EH (cell line): ENCODE data around the gene ACTN3.
A peak's percentile ranks its signal among the peaks of the same experiment; 100 is the strongest.
"Not testable (repeated sequence)": the region's sequence is repeated elsewhere in the genome, so short reads cannot be mapped to it uniquely, and the experiment has no call there.

Source experiments
- DNase-seq: peaks from one replicate; pipeline ENCODE4 v3.0.0-alpha.2; 2015; ENCODE audit warnings: low read depth

ACTN3 gene

DNA sequence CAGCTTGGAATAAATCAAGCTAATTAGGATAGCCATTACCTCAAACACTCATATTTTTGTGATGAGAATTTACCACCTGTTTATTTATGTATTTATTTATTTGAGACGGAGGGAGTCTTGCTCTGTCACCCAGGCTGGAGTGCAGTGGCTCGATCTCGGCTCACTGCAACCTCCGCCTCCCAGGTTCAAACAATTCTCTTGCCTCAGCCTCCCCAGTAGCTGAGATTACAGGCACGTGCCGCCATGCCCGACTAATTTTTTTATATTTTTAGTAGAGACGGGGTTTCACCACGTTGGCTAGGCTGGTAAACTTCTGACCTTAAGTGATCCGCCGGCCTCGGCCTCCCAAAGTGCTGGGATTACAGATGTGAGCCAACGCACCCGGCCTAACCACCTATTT, 1.8 kb upstream of the ACTN3 start:
- DNase-seq = not testable (repeated sequence)

DNA sequence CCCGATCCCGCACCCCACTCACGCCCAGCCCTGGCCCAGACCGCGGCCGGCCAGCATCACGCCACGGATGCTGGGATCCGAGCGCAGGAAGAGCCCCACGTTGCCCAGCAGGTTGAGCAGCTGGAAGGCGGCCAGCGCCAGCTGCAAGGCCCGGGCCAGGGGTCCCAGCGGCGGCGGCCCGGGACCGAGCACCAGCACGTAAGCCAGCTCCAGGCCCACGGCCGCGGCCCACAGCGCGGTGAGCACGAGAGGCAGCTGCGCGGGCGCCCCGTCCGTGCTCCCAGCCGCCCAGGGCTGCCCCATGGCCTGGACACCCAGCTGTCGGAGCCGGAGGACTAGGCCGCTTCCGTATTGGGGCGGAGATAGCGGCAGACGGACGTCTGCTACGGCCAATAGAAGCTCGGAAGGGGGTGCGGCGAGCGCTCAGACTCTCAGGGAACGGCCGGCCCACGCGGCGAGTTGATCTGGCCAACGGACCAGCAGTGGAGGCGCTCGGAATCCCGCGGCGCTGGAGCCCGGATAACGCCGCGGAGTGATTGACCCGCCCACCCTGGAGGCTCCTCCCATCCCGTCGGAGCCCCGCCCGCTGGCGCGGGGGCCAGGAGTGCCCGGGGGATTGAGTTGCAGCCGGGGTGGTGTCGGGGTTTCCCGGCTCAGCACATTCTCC, 869 bp upstream of the ACTN3 start, which contains the start of gene ZDHHC24:
Gene ZDHHC24 (minus strand): TSS at position 348 of the 667 bp plus-strand sequence. CDS start 45 bp downstream, at position 303.
- DNase-seq = peak; percentile 98

DNA sequence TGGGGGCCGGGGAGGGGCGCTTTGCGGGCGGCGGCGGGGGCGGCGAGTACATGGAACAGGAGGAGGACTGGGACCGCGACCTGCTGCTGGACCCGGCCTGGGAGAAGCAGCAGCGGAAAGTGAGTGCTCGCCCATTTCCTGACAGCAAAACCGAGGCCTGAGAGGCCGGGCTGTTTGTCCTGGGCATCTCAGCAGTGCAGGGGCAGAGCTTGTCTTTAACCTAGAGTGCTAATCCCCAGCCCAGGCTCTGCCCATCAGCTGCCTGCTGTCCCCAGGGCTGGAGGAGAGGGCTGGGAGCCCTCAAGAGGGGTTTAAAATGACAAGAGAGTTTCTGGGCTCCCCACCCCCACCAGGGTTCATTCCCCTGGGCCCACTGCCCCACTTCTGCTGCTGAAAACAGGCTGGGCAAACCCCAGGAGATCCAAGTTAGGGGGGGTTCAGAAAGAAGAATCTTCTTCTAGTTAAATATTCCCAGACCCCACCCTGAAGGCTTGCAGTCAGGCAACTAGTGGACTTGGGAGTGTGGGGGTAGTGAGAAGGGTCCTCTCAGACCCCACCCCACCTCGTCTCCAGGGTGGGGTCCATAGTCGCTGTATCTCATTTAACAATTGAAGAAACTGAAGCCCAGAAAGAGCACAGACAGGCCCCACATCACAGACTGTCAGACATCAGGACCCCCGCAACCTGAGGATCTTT, 411 bp downstream of the ACTN3 start:
- DNase-seq = no peak

DNA sequence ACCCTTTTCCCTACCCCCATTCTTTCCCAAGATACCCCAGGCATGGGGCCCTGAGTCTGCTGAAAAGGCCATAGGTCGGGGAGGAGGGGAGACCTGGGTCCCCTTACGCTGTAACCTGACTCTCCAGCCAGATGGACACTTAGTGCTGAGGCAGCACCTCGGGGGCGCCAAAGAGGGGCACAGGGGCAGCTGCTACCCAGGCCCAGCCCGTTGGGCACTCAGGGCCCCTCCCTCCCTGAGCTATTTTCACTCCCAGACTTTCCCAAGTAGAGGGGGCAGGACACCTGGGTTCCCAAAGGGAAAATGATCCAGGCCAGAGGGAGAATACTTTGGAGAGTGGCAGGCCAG, 933 bp downstream of the ACTN3 start:
- DNase-seq = no peak

DNA sequence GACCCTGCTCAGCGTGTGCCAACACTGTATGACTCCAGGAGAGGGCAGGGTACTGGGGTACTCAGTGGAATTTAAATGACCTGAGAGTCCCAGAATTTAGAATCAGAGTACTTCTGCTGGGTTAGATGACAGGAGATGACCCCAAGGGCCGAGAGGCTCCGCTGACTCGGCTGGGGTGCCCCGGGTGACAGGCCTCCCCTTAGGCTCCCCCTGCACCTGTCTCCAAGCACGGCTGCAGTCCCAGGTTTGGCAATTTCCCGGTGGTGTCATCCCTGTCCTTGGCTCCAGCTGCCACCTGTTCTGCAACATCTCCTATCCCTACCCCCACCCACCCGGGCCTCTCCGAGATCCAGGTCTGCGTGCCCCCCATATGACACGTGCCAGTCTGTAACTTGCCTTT, 1.3 kb downstream of the ACTN3 start:
- DNase-seq = no peak

DNA sequence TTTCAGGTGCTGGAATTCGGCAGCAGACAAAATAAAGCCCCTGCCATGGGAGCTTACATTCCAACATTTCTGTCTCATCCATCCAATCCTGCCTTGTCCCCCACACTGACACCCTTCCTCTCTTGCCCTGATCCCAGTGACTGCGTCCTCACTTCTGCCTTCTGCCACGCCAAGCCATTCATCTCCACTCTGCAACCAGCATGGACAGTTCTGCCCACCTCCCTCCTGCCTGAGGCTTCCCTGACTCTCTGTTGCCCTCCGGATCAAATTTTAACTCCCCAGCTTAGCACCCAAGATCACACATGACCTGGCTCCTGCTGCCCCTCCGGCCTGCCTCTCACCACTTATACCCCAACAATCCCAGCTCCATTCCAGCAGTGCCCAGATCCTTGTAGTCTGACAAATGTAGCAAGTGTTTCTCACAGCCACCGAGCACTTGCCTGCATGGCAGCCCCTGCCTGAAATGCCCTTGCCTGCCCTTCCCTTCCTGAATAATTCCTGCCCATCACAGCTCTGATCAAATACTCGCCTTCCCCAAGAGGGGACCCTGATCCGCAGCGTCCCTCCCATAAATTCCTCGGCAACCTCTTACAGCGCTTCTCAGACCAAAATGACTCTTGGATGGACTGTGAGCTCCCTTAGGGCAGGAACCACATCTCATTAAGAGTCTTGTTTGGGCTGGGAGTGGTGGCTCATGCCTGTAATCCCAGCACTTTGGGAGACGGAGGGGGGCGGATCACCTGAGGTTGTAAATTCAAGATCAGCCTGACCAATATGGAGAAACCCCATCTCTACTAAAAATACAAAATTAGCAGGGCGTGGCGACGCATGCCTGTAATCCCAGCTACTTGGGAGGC, 2.3 kb downstream of the ACTN3 start:
- DNase-seq = no peak

DNA sequence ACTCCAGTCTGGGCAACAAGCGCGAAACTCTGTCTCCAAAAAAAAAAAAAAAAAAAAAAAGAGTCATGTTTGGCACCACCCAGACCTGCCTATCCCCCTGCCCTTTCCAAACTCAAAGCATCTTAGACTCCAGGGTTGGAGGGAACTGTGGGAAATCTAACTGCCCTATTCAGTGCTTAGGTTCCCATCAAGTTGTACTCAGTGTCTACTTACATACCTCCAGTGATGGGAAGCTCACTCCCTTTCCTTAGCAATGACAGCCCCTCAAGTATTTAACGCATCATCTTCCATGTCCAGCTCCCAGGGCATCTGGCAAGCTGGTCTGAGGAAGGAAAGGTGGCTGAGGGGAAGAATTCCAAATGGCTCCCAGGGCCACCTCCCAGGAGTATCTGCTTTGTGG, 3.0 kb downstream of the ACTN3 start:
- no peak for DNase-seq

DNA sequence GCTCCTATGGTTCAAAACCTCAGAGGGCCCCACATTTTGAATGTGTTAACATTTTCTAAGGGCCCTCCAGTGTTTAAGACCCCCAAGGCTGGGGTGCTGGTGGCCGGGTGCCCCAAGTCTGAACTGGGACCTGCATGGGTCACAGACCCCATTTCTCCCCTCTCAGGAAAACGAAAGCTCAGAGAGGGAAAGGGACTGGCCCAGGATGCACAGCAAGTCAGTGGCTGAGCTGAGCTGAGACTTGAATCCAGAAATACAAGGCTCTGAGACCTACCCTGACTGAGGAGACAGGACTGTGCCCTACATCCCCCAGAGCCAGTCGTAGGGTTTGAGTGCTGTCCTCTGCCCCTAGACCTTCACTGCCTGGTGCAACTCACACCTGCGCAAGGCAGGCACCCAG, 4.2 kb downstream of the ACTN3 start:
- DNase-seq = no peak

DNA sequence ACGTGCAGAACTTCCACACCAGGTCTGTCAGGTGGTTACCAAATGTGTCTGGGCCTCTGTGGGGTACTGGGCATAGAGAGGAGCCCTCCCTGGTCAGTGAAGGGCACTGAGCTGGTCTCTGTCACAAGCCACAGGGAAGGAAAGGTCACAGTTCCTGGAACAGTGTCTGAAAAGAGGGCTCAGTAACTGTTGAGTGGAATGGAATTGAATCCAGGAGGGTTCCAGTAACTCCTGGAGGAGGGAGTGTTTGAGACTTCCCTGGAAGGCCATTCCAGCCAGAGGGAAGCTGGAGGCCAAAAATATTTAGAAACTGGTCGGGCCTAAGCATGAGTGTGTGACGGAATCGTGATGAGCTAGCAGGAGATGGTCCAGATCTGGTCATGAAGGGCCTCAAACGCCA, 7.9 kb downstream of the ACTN3 start:
- no peak for DNase-seq

DNA sequence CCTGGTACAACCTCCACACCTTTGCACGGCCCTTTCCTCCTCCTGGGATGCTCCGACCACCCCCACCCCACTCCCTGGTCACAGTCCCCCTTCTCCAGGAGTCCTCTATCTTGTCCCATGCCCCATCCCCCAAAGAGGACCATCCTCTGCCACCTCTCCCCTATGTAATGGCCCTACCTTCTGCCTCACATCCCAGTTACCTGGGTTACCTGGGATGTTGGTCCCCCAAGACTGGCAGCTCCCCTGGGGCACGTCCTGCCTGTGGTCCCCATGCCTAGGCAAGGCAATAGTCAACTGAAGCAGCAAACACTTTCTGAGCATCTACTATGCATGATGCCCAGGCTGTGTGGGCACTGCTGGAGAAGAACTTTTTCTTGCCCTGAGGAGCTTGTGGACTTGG, 8.7 kb downstream of the ACTN3 start:
- no peak for DNase-seq

DNA sequence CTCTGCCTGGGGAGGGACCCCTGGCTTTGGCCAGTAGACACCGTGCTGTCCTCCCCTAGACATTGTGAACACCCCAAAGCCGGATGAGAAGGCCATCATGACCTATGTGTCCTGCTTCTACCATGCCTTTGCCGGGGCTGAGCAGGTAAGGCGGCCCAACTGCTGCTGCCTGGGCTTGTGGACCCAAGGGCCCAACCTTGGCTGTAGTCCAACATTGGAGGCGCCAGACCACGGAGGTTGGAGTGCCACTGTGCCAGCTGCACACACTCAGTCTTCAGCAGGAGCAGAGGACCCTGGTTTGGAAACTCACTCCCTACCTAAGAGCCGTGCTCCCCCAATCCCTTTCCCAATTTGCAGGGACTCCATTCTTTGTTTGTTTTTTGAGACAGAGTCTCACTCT, 9.4 kb downstream of the ACTN3 start:
- DNase-seq = no peak

DNA sequence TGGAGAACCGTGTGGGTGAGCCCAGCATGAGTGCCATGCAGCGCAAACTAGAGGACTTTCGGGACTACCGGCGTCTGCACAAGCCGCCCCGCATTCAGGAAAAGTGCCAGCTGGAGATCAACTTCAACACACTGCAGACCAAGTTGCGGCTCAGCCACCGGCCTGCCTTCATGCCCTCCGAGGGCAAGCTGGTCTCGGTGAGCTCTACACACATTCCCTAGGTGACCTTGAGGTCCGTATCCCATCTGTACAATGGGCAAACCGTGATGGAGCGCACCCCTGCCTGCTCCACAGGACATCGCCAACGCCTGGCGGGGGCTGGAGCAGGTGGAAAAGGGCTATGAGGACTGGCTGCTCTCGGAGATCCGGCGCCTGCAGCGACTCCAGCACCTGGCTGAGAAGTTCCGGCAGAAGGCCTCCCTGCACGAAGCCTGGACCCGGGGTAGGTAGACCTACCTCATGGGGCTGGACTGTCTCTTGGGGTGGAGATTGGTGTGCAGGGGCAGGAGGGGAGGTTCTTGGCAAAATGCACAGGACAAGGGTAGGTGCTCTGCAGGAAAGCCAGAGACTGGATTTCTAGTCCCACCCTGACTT, 11.1 kb downstream of the ACTN3 start:
- no peak for DNase-seq

DNA sequence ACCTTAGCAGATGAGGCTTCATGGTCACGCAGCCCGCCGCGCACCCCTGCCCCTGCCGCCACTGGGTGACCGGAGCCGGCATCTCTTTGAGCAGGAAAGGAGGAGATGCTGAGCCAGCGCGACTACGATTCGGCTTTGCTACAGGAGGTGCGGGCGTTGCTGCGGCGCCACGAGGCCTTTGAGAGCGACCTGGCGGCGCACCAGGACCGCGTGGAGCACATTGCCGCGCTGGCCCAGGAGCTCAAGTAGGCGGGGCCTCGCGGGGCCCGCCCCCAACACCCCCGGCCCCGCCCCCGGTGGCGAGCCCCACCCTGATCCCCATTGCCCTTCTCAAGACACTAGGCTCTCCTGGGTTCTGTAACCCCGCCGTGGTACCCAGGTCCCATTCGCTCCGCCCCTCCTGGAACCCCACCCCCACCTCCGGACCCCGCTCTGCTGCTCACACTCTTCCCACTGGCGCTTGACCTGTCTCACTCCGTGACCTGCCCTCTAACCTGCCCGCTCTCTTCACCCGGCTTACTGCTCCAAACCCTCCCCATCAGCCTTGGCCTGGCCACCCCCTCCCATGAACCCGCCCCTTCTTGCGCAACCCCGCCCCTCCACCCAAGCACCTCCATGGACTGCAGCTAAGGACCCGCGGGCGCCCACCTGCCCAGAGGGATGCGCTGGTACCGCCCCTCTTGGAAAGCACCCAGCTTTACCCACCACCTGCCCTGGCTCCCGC, 12.6 kb downstream of the ACTN3 start:
- peak; percentile 33 for DNase-seq

DNA sequence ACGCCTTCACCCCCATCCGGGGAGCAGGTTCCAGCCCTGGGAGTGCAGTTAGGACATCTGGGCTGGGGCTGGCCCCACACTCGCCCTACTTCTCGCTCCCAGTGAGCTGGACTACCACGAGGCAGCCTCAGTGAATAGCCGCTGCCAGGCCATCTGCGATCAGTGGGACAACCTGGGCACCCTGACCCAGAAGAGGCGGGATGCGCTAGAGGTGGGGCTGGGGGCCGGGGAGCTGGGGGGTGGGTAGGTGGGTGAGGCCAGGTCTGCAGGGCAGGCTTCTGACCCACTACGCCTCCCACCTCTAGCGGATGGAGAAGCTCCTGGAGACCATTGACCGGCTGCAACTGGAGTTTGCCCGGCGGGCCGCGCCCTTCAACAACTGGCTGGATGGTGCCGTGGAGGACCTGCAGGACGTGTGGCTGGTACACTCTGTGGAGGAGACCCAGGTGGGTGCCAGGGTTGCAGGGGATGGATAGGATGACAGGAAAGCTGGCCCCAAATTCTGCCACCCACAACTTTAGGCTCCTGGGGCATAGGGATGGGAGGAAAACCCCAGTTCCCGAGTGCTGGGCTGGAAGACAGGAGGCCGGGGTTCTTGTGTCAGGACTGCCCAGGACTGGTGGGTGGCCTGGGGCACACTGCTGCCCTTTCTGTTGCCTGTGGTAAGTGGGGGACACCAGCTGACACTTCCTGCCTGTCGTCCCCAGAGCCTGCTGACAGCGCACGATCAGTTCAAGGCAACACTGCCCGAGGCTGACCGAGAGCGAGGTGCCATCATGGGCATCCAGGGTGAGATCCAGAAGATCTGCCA, 13.4 kb downstream of the ACTN3 start:
- no peak for DNase-seq

DNA sequence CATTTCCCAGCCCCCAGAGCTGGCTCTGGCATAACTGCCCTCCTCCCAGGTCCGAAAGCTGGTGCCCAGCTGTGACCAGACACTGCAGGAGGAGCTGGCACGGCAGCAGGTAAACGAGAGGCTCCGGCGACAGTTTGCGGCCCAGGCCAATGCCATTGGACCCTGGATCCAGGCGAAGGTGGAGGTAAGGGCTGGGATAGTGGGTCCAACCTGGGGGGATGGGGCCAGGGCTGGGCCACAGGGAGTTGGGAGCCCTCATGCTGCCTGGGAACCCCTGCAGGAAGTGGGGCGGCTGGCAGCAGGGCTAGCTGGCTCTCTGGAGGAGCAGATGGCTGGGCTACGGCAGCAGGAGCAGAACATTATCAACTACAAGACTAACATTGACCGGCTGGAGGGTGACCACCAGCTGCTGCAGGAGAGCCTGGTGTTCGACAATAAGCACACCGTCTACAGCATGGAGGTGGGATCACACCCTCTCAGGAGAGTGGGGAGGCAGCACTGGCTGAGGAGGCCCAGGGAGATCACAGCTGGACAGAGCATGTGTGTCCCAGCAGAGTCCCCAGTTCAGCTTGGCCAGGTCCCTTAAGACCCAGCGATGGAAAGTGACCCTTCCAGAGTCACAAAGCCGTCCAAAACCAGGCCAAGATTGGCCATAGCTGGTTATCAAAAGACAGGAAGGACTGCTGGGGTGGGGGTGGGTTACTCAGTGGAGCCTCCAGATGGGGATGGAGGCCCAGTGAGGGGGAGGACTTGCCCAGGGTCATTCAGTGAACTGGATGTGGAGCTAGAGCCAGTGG, 14.7 kb downstream of the ACTN3 start:
- no peak for DNase-seq

DNA sequence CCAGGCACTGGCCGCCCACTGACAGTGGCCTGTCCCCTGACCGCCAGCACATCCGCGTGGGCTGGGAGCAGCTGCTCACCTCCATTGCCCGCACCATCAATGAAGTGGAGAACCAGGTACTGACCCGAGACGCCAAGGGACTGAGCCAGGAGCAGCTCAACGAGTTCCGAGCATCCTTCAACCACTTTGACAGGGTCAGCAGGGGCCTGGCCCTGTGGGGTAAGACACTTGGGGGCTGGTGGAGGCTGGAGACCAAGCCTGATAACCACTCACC, 15.2 kb downstream of the ACTN3 start:
- no peak for DNase-seq

DNA sequence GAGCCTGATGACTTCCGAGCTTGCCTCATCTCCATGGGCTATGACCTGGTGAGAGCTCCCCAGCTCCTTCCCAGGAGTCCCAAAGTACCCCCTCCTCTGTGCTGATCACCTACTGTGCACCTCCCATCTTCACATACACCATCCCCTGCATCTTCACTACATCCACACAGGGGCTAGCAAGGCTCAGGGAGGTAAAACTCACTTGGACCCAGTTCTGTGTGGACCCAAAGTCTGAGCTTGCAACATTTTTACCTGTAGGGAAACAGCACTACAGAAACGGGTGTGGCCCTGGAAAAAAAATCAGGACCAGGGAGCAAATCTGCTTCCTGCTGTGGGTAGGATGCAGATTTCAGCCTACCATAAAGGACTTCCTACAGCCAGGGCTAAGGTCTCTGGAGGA, 15.6 kb downstream of the ACTN3 start:
- no peak for DNase-seq

DNA sequence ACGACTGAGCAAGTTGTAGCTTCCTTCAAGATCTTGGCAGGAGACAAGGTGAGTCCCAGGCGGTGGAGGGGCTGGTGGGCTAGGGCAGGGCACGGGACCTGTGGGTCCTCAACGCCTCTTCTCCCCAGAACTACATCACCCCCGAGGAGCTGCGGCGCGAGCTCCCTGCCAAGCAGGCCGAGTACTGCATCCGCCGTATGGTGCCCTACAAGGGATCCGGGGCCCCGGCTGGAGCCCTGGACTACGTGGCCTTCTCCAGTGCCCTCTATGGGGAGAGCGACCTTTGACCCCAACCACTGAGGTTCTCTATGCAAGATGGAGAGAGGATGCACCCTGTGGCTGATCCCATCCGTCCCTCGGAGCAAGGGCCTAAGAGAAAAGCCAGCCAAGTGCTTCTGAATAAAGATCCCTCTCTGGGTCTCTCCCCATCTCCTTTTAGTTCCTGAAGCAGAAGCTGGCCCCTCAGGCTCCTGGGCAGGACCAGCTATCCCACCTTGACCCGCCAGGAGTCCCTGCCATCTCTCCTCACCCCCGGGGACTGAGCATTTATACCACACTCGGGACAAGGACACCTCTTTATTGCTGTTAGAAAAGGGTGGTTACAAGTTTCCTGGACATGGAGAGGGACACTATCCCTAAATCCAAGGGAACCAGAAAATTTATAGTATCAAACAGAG, 16.3 kb downstream of the ACTN3 start:
- DNase-seq = no peak

DNA sequence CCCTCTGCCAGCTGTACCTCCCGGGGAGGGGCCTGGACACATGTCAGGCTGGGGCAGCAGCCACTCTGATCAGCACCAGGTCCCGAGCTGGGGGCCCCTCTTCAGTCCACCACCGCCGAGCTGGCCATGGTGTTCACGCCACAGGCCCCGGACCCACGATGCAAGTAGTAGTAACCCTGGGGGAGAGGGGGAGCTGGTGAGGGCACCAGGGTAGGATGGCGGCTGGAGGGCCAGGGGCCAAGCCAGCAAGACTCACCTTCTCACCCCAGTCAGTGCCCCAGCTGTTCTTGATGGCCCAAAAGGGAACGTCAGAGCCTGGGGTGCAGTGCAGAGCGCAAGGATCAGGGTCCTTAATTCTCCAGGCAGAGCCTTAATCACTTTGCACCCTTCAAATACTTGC, 17.1 kb downstream of the ACTN3 start:
- DNase-seq = no peak

DNA sequence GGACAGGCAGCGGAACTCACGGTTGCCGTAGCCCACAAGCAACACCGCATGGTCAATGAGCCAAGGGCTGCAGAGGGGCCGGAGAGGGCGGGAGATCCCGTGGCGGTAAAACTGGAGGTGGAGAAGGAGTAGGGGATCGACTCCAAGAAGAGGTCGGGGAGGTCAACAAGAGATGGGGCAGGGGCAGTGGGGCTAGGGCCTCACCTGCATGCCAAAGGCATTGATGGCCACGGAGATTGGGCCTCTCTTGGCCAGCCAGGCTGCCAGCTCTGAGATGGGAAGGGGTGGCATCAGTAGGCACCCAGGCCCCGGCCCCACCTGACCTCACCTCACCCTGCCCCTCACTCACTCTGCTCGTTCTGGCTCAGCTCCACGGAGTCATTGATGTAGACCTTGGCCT, 17.8 kb downstream of the ACTN3 start:
- DNase-seq = no peak
